Hematopoietic multipotent progenitor cell treated with erythropoietin and hydrocortisone succinate and interleukin-3 and kit ligand, for 8 days (in vitro differentiated cells): ENCODE data around the gene AHRR.

ENCODE experiments used
- DNase-seq: peaks from one replicate; pipeline ENCODE4 v3.0.0-alpha.2; 2015

The AHRR gene

DNA sequence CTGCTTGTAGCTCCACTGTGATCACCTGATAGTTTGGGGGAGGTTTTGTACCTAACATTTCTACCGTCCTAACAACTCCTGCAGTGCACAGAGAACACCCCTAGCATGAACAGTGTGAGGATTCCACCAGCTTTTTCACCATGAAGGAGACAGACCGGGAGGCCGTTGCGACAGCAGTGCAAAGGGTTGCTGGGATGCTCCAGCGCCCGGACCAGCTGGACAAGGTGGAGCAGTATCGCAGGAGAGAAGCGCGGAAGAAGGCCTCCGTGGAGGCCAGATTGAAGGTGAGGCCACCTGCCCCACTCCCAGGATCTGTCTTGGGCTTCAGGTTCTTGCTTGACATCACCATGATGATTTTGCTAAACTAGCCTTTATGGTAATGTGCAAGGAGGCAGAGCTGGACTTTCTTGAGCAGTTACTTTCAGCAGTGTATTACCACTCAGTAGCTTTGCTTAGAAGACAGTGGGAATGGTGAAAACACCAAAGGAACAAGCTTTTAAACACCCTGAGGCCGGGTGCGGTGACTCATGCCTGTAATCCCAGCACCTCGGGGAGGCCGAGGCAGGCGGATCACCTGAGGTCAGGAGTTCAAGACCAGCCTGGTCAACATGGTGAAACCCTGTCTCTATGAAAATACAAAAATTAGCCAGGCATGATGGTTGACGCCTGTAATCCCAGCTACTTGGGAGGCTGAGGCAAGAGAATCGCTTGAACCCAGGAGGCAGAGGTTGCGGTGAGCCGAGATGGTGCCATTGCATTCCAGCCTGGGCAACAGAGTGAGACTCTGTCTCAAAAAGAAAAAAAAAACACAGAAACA lies 124.8 kb downstream of the AHRR start:
- no peak for DNase-seq

DNA sequence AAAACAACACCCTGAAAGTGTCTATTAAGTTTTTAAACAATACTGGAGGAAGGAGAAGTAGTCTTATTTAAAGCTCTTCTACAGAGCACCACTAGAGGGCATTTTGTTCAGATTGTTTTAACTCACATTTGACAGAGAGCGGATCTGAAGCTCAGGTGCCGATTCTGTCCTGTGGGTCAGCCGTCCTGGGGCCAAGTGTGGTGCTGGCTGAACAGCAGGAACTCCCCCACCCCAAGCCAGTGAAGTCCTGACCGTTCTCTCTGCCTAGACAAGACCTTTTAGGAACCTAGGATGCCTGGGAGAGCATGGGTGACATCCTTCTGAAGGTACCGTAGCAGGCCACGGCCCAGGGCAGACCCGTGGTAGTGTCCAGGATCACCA lies 125.4 kb downstream of the AHRR start:
- DNase-seq: peak; percentile 61

DNA sequence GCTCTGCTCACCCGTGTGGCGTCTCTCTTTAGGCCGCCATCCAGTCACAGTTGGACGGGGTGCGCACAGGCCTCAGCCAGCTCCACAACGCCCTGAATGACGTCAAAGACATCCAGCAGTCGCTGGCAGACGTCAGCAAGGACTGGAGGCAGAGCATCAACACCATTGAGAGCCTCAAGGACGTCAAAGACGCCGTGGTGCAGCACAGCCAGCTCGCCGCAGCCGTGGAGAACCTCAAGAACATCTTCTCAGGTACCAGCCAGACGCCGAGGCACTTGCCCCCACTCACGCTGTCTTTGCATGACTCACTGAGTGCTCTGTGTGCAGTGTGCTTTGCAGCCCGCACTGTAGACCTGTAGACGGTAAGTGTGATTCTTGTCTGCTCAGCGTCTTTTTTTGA lies 126.0 kb downstream of the AHRR start:
- DNase-seq: no peak

DNA sequence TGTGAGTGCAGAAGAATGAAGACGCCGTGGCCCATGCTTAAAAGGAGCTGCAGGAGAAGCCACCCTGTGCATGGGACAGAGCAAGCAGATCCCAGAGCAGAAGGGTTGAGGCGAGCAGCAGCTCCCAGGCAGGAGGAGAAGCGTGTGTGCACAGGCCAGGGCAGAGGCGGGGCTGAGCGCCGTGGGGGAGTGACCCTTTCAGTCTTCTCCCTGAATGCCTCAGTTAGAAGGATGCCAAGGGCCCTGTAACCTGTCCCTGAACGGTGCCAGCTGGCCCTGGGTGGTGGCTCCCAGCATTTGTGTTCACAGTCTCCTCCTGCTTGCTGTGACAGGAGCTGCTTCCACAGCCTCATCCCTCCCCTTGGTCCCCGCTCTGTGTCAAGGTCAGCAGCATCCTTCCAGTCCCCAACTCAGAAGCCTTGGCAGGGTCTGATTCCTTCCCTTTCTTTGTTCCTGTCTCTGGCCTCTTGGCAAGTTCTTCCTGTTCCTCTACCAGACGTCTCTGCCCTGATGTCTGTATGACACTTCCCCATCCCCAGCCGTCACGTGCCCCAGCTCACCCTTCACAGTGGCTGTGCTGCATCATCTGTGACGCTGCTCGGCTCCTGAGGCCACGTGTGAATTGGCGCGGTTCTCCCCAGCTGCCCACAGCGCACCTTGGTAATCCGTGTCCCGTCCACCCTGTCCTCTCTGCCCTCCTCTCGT lies 126.7 kb downstream of the AHRR start:
- no peak for DNase-seq

DNA sequence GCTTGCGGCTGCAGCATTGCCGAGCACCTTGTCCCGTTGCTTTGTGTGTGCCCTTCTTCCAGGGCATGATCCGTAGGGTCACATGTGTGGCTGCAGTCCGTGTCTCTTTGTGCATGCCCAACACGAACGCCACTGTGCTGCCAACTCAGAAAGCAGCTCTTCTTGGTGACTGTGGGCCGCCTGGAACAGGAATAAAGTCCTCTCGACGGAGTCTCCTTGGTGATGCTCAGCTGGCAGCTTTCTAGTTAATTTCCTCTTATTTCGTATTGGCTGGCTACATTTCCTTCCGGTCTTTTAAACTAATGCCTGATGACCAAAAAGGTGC lies 127.2 kb downstream of the AHRR start:
- no peak for DNase-seq

DNA sequence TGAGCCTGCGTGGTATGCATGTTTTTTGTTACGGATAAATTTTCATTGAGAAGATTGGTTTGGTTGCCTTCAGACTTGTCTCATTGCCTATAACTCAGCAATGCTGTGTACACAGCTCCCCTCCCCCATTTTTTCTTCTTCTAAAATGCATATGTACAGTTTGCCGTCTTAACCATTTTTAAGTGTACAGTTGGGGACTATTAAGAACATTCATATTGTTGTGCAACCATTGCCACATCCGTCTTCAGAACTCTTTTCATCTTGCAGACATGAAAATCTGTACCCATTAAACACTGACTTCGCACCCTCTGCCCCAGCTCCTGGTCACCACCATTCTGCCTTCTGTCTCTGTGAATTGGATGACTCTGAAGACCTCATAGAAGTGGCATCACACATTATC lies 127.6 kb downstream of the AHRR start:
- no peak for DNase-seq

DNA sequence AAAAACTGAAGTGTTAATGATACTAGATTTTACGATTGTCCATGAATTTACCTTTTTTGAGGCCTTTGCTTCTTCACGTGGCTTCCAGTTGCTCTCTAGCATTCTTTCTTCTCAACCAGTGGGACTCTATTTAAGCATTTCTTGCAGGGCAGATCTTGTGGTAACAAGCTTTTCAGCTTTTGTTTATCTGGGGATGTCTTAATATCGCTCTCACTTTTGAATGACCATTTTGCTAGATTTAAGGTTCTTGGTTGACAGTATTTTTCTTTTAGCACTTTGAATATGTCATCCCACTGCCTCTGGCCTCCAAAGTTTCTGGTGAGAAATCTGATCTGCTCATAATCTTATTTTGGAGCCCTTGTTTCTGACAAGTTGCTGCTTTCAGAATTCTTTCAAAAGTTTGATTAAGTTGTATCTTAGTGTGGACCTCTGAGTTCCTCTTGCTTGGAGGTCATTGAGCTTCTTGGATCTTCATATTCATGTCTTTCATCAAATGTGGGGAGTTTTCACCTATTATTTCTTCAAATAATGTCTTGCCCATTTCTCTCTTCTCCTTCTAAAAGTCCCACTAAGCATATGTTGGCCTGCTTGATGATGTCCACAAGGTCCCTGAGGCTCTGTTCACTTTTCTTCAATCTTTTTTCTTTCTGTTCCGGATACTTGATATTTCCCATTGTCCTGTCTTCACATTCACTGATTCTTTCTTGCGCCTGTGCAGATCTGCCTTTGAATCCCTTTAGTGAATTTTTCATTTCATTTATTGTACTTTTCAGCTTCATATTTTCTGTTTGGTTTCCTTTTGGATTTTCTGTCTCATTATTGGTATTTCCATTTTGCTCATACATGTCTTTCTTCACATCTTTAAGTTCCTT lies 130.3 kb downstream of the AHRR start:
- DNase-seq: no peak

DNA sequence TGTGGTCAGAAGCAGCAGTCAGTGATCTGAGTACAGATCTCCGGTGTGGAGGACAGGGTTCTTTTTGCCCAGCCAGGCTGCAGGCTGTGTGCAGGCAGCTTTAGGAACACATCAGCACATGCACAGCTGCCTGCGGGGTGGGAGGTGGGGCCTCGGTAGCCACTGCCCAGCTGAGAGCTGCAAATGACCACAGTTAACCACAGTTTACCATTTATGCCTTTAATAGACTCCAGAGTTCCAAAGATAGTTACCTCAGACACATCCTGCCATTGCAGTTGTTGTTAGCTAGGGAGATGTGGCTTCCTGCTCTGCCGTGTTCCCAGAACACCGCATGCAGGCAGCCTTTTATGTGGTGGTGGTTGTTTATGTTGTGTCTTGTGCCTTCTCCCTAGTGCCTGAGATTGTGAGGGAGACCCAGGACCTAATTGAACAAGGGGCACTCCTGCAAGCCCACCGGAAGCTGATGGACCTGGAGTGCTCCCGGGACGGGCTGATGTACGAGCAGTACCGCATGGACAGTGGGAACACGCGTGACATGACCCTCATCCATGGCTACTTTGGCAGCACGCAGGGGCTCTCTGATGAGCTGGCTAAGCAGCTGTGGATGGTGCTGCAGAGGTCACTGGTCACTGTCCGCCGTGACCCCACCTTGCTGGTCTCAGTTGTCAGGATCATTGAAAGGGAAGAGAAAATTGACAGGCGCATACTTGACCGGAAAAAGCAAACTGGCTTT lies 131.6 kb downstream of the AHRR start:
- DNase-seq: no peak

DNA sequence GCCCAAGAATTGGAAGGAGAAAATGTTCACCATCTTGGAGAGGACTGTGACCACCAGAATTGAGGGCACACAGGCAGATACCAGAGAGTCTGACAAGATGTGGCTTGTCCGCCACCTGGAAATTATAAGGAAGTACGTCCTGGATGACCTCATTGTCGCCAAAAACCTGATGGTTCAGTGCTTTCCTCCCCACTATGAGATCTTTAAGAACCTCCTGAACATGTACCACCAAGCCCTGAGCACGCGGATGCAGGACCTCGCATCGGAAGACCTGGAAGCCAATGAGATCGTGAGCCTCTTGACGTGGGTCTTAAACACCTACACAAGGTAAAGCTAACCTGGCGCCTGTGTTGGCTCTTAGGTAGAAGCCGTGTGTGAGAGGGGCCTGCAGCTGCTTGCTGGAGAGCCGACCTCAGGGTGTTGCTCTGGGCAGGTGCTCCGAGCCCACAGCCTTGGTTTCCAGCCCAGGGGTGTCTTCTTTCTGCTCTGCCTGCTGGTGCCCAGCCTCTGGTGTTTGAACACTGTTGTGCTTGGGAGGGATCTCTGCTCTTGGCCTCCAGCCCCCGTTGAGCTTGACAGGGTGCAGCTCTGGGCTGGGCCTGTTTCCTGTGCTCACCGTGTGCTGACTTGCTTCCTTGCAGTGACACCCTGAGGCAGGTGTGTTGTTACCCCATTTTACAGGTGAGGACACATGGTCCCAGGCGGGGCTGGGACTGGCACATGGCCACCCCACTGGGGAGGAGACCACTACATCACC lies 132.4 kb downstream of the AHRR start:
- DNase-seq: no peak

DNA sequence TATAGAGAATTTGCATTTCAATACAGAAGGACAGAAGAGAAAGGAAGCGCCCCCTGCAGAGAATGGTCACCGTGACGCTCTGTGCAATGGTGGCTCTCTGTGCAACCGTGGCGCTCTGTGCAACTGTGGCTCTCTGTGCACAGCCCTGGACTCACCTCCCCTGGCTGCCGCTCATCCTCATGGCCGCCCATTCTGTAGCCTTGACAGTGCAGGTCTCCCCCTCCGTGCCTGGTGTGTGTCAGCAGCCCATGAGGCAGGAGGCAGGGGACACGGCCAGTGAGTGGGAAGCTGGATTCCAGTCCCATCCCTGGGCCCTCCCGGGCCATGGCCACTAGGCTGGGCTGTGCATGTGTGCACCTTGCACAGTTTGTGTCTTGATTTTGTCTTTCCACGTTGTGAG lies 133.4 kb downstream of the AHRR start:
- no peak for DNase-seq

DNA sequence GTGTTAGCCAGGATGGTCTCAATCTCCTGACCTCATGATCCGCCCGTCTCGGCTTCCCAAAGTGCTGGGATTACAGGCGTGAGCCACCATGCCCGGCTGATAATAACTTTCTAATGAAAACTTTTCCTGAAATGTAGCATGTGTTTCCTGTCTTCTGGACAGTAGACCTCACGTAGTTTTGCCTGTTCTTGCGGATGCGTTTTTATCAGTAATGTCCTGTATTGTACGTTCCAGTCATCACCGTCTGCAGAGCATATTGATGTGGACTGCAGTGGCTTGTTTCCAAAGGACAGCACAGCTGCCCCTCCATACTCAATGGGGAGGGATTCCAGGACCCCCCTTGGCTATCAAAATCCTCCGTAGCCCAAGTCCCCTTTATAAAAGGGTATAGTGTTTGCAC lies 134.3 kb downstream of the AHRR start:
- DNase-seq: no peak

DNA sequence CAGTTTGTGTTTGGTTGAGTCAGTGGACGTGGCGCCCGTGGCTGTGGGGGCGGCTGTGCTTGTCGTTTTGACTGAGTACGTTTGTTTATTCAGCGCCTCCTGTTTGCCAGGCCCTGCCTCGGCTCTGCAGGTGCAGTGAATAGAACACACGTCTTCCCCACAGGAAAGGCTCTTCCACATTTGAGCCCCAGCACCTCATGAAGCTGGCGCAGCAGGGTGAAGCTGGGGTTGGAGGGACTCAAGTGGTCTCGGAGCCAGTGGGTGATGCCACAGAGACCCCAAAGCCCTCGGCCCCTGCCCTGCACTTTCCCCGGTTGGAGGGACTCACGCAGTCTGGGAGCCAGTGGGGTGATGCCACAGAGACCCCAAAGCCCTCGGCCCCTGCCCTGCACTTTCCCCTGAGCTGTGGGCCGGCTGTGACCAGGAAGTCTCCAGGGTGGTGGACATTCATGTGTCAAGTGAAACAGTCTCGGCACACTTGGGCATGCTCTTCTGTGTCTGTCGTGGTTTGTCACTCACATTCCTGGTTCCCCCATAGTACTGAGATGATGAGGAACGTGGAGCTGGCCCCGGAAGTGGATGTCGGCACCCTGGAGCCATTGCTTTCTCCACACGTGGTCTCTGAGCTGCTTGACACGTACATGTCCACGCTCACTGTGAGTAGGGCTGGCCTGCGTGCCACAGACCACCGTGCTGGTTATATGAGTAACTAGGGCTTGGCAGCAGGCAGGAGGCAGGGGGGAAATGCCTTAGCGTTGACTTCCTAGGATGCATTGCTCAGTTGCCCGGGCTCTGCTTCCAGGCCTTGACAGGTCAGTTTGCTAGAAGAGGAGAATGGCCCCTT lies 135.1 kb downstream of the AHRR start:
- DNase-seq: no peak

DNA sequence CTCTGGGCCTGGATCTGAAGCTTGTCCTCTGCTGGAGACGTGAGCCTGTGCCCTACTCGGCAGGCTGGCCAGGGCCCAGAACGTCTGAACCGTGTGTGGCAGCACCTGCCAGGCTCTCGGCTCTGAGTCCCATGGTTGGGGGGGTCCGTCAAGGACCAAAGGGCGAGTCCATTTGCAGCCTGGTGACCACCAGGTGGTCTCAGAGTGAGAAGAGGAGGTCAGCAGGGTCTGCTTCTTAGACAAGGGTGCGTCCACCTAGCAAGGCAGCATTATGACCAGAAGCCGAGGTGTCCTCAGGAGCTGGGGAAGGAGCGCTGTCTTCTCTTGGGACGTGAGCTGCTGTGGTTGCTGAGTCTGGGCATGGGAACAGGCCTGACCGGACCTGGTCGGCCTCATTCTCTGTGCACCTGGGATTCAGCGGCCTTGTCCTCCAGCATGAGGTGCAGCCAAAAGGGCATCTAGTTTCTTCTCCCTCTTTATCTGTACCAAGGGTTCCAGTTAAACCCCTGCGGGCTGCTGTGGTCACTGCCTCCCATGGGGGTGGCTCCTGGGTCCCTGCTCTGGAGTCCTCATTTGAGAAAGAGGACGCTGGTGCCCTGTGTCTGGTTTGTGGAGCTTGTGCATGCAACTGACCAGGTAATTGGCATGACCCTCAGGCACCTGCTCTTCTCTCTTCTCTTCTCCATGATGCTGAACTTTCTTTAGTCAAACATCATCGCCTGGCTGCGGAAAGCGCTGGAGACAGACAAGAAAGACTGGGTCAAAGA lies 135.9 kb downstream of the AHRR start:
- no peak for DNase-seq

DNA sequence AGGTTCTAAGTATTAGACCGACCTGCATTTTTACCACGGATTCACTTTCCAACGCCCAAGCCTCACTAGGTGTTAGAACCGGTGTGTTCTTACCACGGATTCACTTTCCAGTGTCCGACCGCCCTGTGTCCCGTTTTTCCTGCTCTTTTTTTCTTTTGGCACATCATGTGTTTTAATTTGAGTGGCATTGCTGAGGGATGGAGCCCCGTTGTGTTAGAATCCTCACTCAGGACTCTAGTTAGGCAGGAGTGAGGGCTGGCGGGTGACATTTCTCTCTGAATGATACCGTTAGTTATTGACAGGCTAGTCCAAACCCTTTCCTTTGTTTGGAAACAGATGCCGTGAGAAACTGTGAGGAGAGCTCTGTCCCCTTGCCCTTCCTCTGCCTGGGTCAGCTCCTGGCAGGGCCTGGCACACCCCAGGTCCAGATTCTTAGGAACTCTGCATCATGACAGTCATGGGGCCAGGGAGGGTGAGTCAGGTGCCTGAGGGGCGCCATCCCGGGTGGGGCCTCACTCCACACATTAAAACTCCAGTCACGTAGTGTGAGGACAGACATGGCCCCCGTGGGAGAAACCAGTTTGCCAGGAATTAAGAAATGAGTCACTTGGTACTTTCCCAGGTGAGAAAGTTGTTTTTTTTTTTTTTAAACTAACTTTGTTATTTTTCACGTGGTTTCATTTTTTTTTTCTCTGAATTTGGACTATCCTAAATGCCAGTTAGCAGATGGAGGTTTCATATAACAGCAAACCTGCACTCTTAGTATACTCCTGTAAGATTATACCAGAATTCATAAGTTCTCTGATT lies 137.2 kb downstream of the AHRR start:
- no peak for DNase-seq

DNA sequence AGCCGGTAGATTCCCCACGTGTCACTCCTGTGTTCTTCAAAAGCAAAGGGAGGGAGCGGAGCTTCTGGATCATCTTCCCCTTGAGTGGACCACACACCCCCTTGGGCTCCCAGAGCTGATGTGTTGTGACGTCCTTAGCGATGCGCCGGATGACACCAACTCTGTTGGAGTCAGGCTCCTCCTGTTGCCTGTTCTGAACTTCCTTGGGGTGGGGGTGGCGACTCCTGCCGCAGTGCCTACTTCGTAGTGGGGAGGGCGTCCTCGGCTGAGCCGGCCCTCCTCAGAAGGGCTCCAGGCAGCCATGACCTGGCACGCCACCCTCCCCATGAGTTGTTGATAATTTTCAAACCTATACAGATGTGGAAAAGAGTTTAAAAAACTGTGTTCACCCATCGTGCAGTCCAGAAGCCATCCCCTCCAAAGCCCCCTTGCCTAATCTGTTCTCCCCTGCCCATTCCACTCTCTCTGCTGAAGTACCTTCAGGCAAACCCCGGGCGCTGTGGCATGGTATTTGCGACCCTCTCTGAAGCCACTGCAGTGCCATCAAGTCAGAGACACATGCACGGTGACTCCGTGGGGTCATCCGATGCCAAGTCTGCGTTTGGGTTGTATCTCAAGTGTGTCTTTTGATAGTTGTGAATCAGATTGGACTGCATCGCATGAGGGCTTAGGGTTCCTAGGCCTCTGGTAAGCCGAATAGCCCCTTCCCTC lies 138.2 kb downstream of the AHRR start:
- no peak for DNase-seq

DNA sequence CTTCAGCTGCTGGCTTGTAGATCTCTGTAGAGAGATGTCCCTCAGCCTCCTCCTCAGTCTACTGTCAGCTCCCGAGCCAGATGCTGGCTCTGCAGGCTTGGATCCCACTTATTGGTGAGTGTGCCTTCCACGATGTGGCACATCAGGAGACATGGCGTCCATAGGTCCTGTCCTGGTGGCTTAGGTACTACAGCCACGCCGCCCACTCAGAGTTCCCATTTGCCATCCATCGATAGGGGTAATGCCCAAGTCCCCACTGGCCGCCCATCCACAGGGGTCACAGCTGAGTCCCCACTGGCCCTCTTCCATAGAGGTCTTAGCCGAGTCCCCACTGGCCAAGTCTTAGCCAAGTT lies 138.7 kb downstream of the AHRR start:
- DNase-seq: no peak

DNA sequence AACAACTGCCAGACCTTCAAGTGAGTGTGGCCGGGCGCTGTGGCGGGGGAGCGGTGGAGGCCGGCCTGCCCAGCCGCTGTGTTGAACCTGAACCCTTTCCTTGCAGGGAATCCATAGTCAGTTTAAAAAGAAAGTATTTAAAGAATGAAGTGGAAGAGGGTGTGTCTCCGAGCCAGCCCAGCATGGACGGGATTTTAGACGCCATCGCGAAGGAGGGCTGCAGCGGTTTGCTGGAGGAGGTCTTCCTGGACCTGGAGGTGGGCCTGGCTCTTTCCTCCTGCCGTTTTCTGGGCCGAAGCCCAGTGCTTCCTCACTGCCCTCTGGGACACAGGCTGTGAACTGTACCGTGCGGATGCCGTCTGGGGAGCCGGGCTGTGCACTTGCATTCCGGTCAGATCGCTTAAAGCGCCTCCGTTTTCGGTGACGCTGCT lies 140.6 kb downstream of the AHRR start:
- no peak for DNase-seq

DNA sequence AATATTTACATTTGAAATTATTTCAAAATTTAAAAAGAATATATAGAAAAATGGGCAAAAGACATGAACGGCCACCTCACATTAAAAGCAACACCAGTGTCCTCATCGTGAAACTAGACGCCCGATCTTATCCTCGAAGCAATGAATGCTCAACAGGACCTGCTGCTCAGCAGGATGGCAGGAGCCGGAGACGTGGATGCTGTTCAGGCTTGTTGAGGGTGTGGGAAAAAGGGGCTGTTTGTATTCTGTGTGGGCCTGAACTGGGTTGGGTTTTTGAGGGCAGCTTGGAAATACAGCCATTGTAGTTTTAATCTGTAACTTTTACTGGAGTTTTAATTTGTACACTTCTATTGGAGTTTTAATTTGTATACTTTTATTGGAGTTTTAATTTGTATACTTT lies 141.8 kb downstream of the AHRR start:
- DNase-seq: no peak

DNA sequence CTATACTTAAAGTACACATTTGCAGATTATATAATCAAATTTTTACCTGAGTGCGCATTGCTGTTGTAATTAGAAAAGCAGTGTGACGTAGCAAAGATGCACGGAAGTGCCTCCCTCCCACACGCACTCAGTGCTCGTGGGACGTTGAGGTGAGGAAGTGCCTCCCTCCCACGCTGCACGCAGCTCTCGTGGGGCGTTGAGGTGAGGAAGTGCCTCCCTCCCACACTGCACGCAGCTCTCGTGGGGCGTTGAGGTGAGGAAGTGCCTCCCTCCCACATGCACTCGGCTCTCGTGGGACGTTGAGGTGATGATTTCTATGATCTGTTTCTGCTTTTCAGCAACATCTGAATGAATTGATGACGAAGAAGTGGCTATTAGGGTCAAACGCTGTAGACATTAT lies 142.4 kb downstream of the AHRR start:
- no peak for DNase-seq
